ENCODE results near the gene PLIN4. TPM values are rescaled to one million over a fixed set of nuclear protein-coding genes. Genes with fewer than 3 reads are reported as not detected.

Gene PLIN4
- total RNA-seq, 1 experiment from 2014 or later: 1.8 TPM

DNA sequence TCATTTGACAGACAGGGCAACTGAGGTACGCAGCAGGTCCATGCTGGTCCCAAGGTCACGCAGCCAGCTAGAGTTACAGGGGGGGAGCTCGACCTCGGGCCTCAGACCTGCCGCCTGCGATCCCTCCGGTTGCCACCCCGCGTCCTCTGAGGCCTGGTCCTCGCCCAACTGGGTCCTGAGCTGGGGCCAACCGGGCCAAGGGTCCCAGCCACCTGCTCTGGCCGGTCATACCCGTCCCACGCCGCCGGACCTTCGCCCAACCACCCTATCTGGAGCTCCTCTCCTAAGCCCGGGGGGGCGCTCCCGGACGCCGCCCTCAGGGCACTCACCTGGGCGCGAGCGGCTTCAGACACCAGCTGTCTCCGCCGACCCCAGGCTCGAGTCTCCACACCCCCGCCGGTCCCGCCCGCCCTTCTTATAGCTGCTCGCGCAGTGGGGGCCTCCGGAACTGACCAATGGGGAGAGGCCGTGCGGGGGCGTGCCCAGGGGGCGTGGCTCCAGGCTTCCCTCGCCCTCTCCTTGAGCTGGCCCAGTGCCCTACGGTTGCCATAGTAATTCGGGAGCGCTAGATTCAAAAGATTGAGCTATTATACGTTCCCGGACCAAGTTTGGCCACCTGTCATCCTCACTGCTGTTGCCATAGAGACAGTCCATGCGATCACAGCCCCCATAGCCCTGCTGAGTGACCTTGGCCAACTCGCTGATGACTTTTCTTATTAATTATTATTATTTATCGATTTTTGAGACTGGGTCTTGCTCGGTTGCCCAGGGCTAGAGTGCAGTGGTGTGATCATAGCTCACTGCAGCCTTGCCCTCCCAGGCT is 16.8 kb upstream of the PLIN4 start, which contains the start of gene PLIN5:
Gene PLIN5 (minus strand): TSS at position 389 of the 823 bp plus-strand sequence. CDS start 1,150 bp downstream, outside the sequence.
- H3K4me1 Mint-ChIP-seq (ENCODE audit: insufficient read depth, unreplicated experiment): no peaks in the 10 kb centered on the region
- H3K27me3 Mint-ChIP-seq (ENCODE audit: insufficient read depth, unreplicated experiment): peaks cover 4% of the 10 kb centered on the region
- CTCF ChIA-PET: interaction anchor here (0.5 to 3.8 kb wide), 8 partner anchors 10 to 1720 kb away, joined by 3 to 51 read pairs (median 3); no protein-coding TSS in a partner anchor
- POLR2A ChIA-PET: interaction anchor here (0.7 to 0.9 kb wide), 2 partner anchors 14 to 1333 kb away, joined by 3 read pairs; no protein-coding TSS in a partner anchor
- DNase-seq (ENCODE audit: unreplicated experiment): peak; percentile 32
- no peak within 1 kb of the TSS for H3K27ac Mint-ChIP-seq (ENCODE audit: low read depth, unreplicated experiment)
- H3K9me3 Mint-ChIP-seq (ENCODE audit: unreplicated experiment): no peaks in the 10 kb centered on the region
- intact Hi-C loops (cut with micrococcal nuclease): no loop called here
- no peak within 1 kb of the TSS for H3K4me3 Mint-ChIP-seq (ENCODE audit: unreplicated experiment)
- BruUV-seq (replicated peaks): no TSS peak
- no peaks in the 10 kb centered on the region for H3K36me3 Mint-ChIP-seq (ENCODE audit: insufficient read depth, unreplicated experiment)
- TF ChIP-seq, protein P1, sequence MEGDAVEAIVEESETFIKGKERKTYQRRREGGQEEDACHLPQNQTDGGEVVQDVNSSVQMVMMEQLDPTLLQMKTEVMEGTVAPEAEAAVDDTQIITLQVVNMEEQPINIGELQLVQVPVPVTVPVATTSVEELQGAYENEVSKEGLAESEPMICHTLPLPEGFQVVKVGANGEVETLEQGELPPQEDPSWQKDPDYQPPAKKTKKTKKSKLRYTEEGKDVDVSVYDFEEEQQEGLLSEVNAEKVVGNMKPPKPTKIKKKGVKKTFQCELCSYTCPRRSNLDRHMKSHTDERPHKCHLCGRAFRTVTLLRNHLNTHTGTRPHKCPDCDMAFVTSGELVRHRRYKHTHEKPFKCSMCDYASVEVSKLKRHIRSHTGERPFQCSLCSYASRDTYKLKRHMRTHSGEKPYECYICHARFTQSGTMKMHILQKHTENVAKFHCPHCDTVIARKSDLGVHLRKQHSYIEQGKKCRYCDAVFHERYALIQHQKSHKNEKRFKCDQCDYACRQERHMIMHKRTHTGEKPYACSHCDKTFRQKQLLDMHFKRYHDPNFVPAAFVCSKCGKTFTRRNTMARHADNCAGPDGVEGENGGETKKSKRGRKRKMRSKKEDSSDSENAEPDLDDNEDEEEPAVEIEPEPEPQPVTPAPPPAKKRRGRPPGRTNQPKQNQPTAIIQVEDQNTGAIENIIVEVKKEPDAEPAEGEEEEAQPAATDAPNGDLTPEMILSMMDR (IDR thresholded peaks at IDR 0.05; ENCODE audit: unreplicated experiment): no peak

DNA sequence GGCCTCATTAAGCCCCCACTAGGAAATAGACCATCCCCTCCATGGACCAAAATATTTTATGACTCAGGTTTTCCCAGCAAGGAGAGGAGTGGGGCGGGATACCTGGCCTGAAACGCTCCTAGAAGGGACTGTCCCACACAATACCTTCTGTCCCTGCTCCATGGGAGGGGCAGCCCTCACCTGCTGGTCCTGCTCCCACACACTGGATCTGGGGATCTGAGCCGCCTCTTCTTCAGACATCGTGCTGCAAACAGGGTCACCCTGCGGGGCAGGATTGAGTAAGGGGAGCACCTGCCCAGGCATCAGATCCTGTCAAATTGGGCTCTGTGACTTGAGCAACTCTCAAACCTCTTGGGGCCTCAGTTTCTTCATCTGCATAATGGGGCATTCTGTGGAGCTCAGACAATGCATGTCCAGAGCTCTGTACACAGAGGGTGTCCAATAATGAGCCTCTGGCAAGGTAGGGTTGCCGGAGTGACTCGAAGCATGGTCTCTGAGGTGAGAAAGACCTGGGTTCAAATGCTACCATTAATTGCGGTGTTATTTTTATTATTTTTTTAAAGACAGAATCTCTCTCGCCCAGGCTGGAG is 15.6 kb upstream of the PLIN4 start:
- no peak for DNase-seq (ENCODE audit: unreplicated experiment)
- Mint-ChIP-seq H3K9me3 (ENCODE audit: unreplicated experiment) (no peaks in the 10 kb centered on the region), H3K27me3 (ENCODE audit: insufficient read depth, unreplicated experiment) (peaks cover 12% of the 10 kb centered on the region), H3K27ac (ENCODE audit: low read depth, unreplicated experiment) (no peak overlapping the region), H3K36me3 (ENCODE audit: insufficient read depth, unreplicated experiment) (no peaks in the 10 kb centered on the region), H3K4me1 (ENCODE audit: insufficient read depth, unreplicated experiment) (no peaks in the 10 kb centered on the region), H3K4me3 (ENCODE audit: unreplicated experiment) (no peak overlapping the region)
- ChIA-PET CTCF (interaction anchor here (0.5 to 3.8 kb wide), 6 partner anchors 9 to 100 kb away, joined by 3 to 51 read pairs (median 3); no protein-coding TSS in a partner anchor), POLR2A (interaction anchor here (0.7 to 0.9 kb wide), 2 partner anchors 12 to 1334 kb away, joined by 3 read pairs; no protein-coding TSS in a partner anchor)
- TF ChIP-seq, protein P1 (IDR thresholded peaks at IDR 0.05; ENCODE audit: unreplicated experiment): no peak
- intact Hi-C loops (cut with micrococcal nuclease): no loop called here
- no TSS peak for BruUV-seq (replicated peaks)

DNA sequence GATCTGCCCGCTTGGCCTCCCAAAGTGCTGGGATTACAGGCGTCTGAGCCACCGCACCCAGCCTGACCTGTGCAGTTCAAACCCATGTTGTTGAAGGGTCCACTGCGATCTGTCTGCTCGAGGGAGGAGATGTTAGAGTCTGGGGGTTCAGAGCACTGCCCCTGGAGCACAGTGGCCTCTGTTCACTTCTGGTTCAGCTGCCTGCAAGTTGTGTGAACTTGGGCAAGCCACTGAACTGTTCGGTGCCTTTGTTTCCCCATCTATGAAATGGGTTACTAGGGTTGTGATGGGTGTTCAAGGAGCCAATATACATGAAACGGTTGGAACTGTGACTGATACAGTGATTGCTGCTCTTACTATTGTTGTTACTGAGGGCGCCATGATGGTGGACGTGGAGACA is 15.0 kb upstream of the PLIN4 start:
- intact Hi-C loops (cut with micrococcal nuclease): no loop called here
- BruUV-seq (replicated peaks): no TSS peak
- Mint-ChIP-seq H3K4me3 (ENCODE audit: unreplicated experiment) (no peak overlapping the region), H3K27me3 (ENCODE audit: insufficient read depth, unreplicated experiment) (peaks cover 12% of the 10 kb centered on the region), H3K36me3 (ENCODE audit: insufficient read depth, unreplicated experiment) (no peaks in the 10 kb centered on the region), H3K27ac (ENCODE audit: low read depth, unreplicated experiment) (no peak overlapping the region), H3K9me3 (ENCODE audit: unreplicated experiment) (no peaks in the 10 kb centered on the region), H3K4me1 (ENCODE audit: insufficient read depth, unreplicated experiment) (no peaks in the 10 kb centered on the region)
- no peak for DNase-seq (ENCODE audit: unreplicated experiment)
- CTCF ChIA-PET: interaction anchor here (0.6 to 1.1 kb wide), 3 partner anchors 8 to 542 kb away, joined by 3 read pairs; no protein-coding TSS in a partner anchor
- TF ChIP-seq, protein P1 (IDR thresholded peaks at IDR 0.05; ENCODE audit: unreplicated experiment): no peak
- POLR2A ChIA-PET: no interaction called here

DNA sequence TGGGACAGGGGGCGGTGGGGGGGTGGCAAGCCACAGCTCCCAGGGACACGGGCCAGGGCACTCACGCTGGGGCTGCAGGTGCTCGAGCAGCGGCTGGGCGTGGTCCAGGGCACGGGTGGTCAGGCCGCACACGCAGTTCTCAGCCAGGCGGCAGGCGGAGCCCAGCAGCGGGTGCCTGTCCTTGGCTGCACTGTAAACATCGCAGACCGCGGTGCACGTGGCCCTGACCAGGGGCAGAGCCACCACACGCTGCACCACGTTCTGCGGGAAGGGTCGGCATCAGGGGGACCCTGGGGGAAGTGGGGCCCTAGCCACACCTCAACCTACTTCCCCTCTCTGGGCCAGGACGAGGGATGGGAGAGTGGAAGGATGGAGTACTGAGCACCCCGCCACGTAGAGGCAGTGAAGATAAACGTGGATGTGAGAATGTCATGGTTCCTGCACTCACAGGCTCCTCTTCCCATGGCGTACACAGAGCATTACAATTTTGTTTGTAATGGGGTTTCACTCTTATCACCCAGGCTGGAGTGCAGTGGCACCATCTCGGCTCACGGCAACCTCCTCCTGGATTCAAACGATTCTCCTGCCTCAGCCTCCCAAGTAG is 13.4 kb upstream of the PLIN4 start:
- Mint-ChIP-seq H3K27me3 (ENCODE audit: insufficient read depth, unreplicated experiment) (peaks cover 12% of the 10 kb centered on the region), H3K4me3 (ENCODE audit: unreplicated experiment) (no peak overlapping the region), H3K36me3 (ENCODE audit: insufficient read depth, unreplicated experiment) (no peaks in the 10 kb centered on the region), H3K4me1 (ENCODE audit: insufficient read depth, unreplicated experiment) (no peaks in the 10 kb centered on the region), H3K27ac (ENCODE audit: low read depth, unreplicated experiment) (no peak overlapping the region), H3K9me3 (ENCODE audit: unreplicated experiment) (no peaks in the 10 kb centered on the region)
- intact Hi-C loops (cut with micrococcal nuclease): no loop called here
- no TSS peak for BruUV-seq (replicated peaks)
- ChIA-PET POLR2A (interaction anchor here (0.7 kb wide), 1 partner anchor 78 kb away, joined by 4 read pairs; no protein-coding TSS in a partner anchor), CTCF (interaction anchor here (1.1 kb wide), 1 partner anchor 8 kb away, joined by 5 read pairs; no protein-coding TSS in a partner anchor)
- DNase-seq (ENCODE audit: unreplicated experiment): no peak
- TF ChIP-seq, protein P1 (IDR thresholded peaks at IDR 0.05; ENCODE audit: unreplicated experiment): no peak

Measured in MCF 10A (cell line).